ENCODE data around the gene CMKLR1. TPM values are rescaled to one million over a fixed set of nuclear protein-coding genes. Genes with fewer than 3 reads are reported as not detected.

Gene CMKLR1
- total RNA-seq, 1 donor from 2014 or later = 47.5 TPM

- no peak overlapping the region for H3K4me3 Mint-ChIP-seq (ENCODE audit: unreplicated experiment)
- H3K4me1 Mint-ChIP-seq (ENCODE audit: unreplicated experiment) = peaks cover 49% of the 10 kb centered on the region
- no peaks in the 10 kb centered on the region for H3K9me3 Mint-ChIP-seq (ENCODE audit: unreplicated experiment)
- no peaks in the 10 kb centered on the region for H3K27me3 Mint-ChIP-seq (ENCODE audit: unreplicated experiment)
- no peak for DNase-seq (ENCODE audit: extremely low spot score, unreplicated experiment)
- H3K27ac Mint-ChIP-seq (ENCODE audit: unreplicated experiment) = peak overlapping the region; percentile 54
- TF ChIP-seq, protein P1, sequence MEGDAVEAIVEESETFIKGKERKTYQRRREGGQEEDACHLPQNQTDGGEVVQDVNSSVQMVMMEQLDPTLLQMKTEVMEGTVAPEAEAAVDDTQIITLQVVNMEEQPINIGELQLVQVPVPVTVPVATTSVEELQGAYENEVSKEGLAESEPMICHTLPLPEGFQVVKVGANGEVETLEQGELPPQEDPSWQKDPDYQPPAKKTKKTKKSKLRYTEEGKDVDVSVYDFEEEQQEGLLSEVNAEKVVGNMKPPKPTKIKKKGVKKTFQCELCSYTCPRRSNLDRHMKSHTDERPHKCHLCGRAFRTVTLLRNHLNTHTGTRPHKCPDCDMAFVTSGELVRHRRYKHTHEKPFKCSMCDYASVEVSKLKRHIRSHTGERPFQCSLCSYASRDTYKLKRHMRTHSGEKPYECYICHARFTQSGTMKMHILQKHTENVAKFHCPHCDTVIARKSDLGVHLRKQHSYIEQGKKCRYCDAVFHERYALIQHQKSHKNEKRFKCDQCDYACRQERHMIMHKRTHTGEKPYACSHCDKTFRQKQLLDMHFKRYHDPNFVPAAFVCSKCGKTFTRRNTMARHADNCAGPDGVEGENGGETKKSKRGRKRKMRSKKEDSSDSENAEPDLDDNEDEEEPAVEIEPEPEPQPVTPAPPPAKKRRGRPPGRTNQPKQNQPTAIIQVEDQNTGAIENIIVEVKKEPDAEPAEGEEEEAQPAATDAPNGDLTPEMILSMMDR (IDR thresholded peaks at IDR 0.05) = no peak
- H3K36me3 Mint-ChIP-seq (ENCODE audit: unreplicated experiment) = peaks cover 35% of the 10 kb centered on the region
These were observed 10.7 kb downstream of the CMKLR1 start for GRCh38 chr12:108328420-108328819.

- DNase-seq (ENCODE audit: extremely low spot score, unreplicated experiment) = no peak
- Mint-ChIP-seq H3K4me3 (ENCODE audit: unreplicated experiment) (no peak overlapping the region), H3K4me1 (ENCODE audit: unreplicated experiment) (peaks cover 46% of the 10 kb centered on the region), H3K27me3 (ENCODE audit: unreplicated experiment) (peaks cover 3% of the 10 kb centered on the region), H3K27ac (ENCODE audit: unreplicated experiment) (peak overlapping the region; percentile 54), H3K9me3 (ENCODE audit: unreplicated experiment) (no peaks in the 10 kb centered on the region), H3K36me3 (ENCODE audit: unreplicated experiment) (peaks cover 37% of the 10 kb centered on the region)
- TF ChIP-seq, protein P1 (IDR thresholded peaks at IDR 0.05) = no peak
These were observed 11.3 kb downstream of the CMKLR1 start for GRCh38 chr12:108327621-108328344.

DNA sequence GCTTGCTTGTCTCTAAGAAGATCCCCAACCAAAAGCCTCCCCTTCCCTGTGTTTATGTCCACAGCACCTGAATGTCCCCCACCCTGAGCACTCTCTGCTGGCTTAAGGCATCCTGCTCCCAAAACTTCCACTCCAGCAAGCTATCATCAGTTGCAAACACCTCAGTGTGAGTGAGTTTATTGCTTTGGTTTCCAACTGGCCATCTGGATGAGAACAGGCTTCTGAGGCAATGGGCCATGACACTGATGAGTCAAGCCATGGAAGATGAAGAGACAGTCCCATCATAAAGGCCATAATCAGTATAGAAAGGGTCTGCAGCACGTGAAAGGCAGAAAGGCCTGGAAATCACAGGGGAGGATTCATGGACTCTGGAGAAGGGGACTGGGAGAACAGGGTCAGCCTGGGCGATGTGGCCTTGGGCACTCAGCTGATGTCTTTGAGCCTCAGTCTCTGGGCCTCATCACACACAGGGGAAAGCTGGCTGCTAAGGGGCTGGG lies 12.8 kb downstream of the CMKLR1 start:
- H3K4me3 Mint-ChIP-seq (ENCODE audit: unreplicated experiment) = no peak overlapping the region
- no peak overlapping the region for H3K27ac Mint-ChIP-seq (ENCODE audit: unreplicated experiment)
- H3K9me3 Mint-ChIP-seq (ENCODE audit: unreplicated experiment) = no peaks in the 10 kb centered on the region
- peaks cover 40% of the 10 kb centered on the region for H3K36me3 Mint-ChIP-seq (ENCODE audit: unreplicated experiment)
- H3K4me1 Mint-ChIP-seq (ENCODE audit: unreplicated experiment) = peaks cover 48% of the 10 kb centered on the region
- peaks cover 7% of the 10 kb centered on the region for H3K27me3 Mint-ChIP-seq (ENCODE audit: unreplicated experiment)
- no peak for DNase-seq (ENCODE audit: extremely low spot score, unreplicated experiment)
- TF ChIP-seq, protein P1 (IDR thresholded peaks at IDR 0.05) = no peak

DNA sequence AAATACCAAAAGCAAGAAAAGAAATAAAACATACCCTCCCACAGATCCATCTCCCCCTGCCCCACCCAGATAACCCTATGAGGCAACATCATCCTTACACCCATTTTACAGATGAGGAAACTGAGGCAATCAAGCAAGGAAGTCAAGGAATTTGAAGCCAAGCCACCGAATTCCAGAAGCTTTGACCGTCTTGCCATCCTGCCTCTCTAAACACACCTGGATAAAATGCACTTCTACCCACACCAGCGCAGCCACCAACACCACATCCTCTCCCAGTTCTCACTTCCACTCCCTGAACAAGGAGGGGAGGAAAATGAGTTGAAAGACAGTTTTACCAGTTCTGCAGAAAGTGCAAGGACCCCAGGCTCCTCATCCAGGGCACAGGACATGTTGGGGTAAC lies 13.6 kb downstream of the CMKLR1 start:
- peaks cover 54% of the 10 kb centered on the region for H3K4me1 Mint-ChIP-seq (ENCODE audit: unreplicated experiment)
- H3K4me3 Mint-ChIP-seq (ENCODE audit: unreplicated experiment) = no peak overlapping the region
- no peak overlapping the region for H3K27ac Mint-ChIP-seq (ENCODE audit: unreplicated experiment)
- no peak for DNase-seq (ENCODE audit: extremely low spot score, unreplicated experiment)
- peaks cover 7% of the 10 kb centered on the region for H3K27me3 Mint-ChIP-seq (ENCODE audit: unreplicated experiment)
- H3K9me3 Mint-ChIP-seq (ENCODE audit: unreplicated experiment) = no peaks in the 10 kb centered on the region
- H3K36me3 Mint-ChIP-seq (ENCODE audit: unreplicated experiment) = peaks cover 40% of the 10 kb centered on the region
- TF ChIP-seq, protein P1 (IDR thresholded peaks at IDR 0.05) = no peak

DNA sequence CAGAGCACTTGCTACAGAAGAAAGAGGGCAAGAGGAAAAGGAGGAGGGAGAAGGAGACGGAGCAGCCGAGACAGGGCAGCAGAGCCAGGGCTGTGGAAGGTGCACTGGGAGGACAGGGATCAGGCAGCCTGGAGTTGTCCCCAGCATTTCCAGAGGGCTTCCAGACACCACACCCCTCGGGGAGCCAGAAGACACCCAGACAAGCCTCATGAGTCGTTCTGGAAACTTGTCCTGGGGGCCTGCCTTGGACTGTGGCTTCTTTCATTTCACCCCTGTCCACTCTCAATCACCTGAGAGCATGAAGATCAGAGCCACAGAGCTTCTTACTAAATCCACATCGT lies 14.1 kb downstream of the CMKLR1 start:
- no peak for DNase-seq (ENCODE audit: extremely low spot score, unreplicated experiment)
- Mint-ChIP-seq H3K36me3 (ENCODE audit: unreplicated experiment) (peaks cover 36% of the 10 kb centered on the region), H3K4me3 (ENCODE audit: unreplicated experiment) (no peak overlapping the region), H3K27me3 (ENCODE audit: unreplicated experiment) (peaks cover 7% of the 10 kb centered on the region), H3K4me1 (ENCODE audit: unreplicated experiment) (peaks cover 57% of the 10 kb centered on the region), H3K27ac (ENCODE audit: unreplicated experiment) (no peak overlapping the region), H3K9me3 (ENCODE audit: unreplicated experiment) (no peaks in the 10 kb centered on the region)
- TF ChIP-seq, protein P1 (IDR thresholded peaks at IDR 0.05) = no peak
